ENCODE results near the gene CHURC1.

Gene CHURC1

GRCh38 chr14:64932231-64932630 lies 18.0 kb downstream of the CHURC1 start:
- POLR2A ChIA-PET (ENCODE audit: low non-redundant PET), result no interaction called here
- CTCF ChIA-PET, result interaction anchor here (0.6 kb wide), 1 partner anchor 383 kb away, joined by 3 read pairs; no protein-coding TSS in a partner anchor
- no peak overlapping the region for H3K27ac ChIP-seq
- no peak for DNase-seq (ENCODE audit: low spot score)
- TF ChIP-seq, protein P1, sequence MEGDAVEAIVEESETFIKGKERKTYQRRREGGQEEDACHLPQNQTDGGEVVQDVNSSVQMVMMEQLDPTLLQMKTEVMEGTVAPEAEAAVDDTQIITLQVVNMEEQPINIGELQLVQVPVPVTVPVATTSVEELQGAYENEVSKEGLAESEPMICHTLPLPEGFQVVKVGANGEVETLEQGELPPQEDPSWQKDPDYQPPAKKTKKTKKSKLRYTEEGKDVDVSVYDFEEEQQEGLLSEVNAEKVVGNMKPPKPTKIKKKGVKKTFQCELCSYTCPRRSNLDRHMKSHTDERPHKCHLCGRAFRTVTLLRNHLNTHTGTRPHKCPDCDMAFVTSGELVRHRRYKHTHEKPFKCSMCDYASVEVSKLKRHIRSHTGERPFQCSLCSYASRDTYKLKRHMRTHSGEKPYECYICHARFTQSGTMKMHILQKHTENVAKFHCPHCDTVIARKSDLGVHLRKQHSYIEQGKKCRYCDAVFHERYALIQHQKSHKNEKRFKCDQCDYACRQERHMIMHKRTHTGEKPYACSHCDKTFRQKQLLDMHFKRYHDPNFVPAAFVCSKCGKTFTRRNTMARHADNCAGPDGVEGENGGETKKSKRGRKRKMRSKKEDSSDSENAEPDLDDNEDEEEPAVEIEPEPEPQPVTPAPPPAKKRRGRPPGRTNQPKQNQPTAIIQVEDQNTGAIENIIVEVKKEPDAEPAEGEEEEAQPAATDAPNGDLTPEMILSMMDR (conservative IDR thresholded peaks at IDR 0.05; ENCODE audit: low read depth), result no peak

GRCh38 chr14:64934338-64934929 lies 20.2 kb downstream of the CHURC1 start:
- H3K27ac ChIP-seq, result no peak overlapping the region
- TF ChIP-seq, protein P1 (conservative IDR thresholded peaks at IDR 0.05; ENCODE audit: low read depth), result no peak
- CTCF ChIA-PET, result no interaction called here
- DNase-seq (ENCODE audit: low spot score), result no peak
- POLR2A ChIA-PET (ENCODE audit: low non-redundant PET), result no interaction called here

DNA sequence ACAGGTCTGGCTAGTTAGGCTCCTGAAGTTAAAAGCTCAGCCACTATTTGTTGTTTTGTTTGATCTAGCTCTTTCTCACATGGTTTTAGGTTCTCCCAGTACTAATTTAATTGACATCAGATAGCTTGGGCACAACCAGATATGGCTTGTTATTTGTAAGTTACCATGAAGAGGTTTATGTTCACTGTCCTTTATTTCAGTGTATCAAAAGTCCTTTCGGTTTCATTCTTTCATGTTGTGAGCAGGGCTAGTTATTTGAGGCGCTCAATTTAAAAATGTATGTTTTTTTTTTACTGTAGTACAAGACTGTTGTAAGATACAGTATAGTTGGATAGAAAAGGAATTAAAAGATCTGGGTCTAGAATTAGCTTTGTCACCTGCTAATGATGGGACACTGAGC lies 21.3 kb downstream of the CHURC1 start:
- no peak overlapping the region for H3K27ac ChIP-seq
- POLR2A ChIA-PET (ENCODE audit: low non-redundant PET), result no interaction called here
- CTCF ChIA-PET, result interaction anchor here (0.8 kb wide), 1 partner anchor 50 kb away, joined by 3 read pairs; no protein-coding TSS in a partner anchor
- no peak for DNase-seq (ENCODE audit: low spot score)
- TF ChIP-seq, protein P1 (conservative IDR thresholded peaks at IDR 0.05; ENCODE audit: low read depth), result no peak

DNA sequence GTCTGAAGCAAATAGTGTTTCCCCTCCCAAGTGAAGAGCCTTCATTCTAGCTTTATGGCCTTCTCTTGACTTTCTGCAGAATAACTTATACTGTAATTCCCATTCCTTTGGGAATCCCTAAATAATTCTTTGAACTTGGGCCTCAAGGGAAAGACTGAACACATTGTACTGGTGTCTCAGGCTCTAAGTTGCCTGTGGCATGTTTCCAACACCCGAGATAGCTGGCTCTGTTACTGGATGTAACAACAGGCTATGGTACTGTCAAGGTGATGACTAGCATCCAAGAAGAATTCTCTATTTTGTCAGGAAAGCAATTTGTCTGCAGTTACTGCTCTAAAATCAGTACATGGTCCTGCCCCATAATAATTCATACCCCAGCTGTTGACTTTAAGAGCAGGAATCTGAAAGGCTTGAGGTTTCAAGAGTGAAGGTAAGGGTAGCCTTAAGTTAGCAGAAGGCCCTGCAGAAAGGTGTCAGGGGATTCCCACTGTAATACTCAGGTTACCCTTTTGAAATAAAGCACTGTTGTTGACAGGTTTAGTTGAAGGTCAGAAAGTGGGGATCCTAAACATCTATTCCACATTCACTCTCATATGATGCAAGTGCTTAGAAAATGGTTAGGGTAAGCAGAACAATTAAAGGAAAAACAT lies 23.0 kb downstream of the CHURC1 start:
- CTCF ChIA-PET, result interaction anchor here (0.7 to 1.3 kb wide), 2 partner anchors 10 to 471 kb away, joined by 3 read pairs; no protein-coding TSS in a partner anchor
- no peak for DNase-seq (ENCODE audit: low spot score)
- POLR2A ChIA-PET (ENCODE audit: low non-redundant PET), result no interaction called here
- TF ChIP-seq, protein P1 (conservative IDR thresholded peaks at IDR 0.05; ENCODE audit: low read depth), result no peak
- H3K27ac ChIP-seq, result no peak overlapping the region

DNA sequence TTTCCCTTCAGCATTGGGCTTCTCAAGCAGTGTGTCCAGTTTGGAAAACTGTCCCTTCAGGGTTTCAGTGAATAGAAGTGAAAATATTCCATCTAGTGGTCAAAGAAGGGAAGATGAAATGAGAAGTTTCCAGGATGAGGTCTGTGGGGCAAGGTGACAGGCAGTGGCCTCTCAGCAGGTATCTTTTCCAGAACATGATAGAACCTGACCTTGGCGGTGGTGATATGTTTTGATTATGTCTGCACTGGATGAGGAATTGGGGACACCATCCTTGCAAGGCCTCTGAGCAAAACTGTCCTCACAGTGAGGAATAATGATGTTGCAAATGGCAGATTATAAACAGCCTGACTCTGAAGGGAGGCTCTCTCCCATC lies 23.6 kb downstream of the CHURC1 start:
- DNase-seq (ENCODE audit: low spot score), result no peak
- CTCF ChIA-PET, result no interaction called here
- H3K27ac ChIP-seq, result no peak overlapping the region
- POLR2A ChIA-PET (ENCODE audit: low non-redundant PET), result no interaction called here
- TF ChIP-seq, protein P1 (conservative IDR thresholded peaks at IDR 0.05; ENCODE audit: low read depth), result no peak

DNA sequence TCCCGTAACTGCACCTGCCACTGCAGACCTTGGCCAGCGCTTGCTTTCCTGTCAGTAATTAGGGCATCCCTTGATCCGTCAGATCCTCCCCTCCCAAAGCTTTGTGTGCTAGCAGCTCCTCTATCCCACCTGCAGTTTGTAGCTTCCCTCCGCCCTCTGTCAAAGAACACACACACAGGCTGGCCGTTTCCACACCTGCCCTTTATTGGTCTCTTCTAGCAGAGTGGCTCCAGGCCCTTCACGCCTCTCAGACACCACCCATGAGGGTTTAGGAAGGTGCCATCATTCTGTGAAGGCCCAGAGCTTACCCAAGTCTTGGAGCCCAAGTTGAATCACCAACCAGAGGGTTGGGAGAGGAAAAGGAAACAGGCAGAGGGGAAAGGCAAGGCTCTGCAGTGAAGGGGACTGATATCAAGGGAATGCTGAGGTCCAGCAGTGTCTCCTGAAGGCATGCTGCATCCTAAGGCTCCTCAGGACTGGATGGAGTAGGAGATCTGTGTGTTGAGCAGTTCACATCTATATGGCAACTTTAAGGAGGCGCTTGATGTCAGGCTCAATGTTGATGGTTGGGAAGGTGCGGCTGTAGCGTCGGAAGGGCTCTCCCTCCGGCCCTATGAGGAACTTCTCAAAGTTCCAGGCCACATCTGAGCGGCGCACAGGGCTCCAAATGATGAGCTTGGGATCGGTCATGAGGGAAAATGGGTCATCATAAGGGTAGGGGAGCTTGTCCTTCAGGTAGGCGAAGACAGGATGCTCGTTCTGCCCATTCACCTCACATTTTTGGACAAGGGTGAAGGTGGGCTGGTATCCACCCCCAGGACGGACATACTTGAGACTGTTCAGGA lies 24.9 kb downstream of the CHURC1 start:
- H3K27ac ChIP-seq, result no peak overlapping the region
- ChIA-PET POLR2A (ENCODE audit: low non-redundant PET) (no interaction called here), CTCF (no interaction called here)
- DNase-seq (ENCODE audit: low spot score), result no peak
- TF ChIP-seq, protein P1 (conservative IDR thresholded peaks at IDR 0.05; ENCODE audit: low read depth), result no peak
